Brain microvascular endothelial cell (primary cell): ENCODE data around the gene TMEM131L.

Experiments
- DNase-seq: peaks from one replicate; pipeline ENCODE4 v3.0.0-alpha.2; 2020
- H3K27ac ChIP-seq: fragments of 250-450 bp; sonication (Bioruptor Pico); 2 replicates; pipeline ENCODE4 v1.5.1; 2020; ENCODE audit warnings: mild to moderate bottlenecking, moderate library complexity
- H3K27me3 ChIP-seq: fragments of 250-450 bp; sonication (Bioruptor Pico); replicated peaks from 2 replicates; pipeline ENCODE4 v1.5.1; 2020; ENCODE audit warnings: mild to moderate bottlenecking
- H3K36me3 ChIP-seq: fragments of 250-450 bp; sonication (Bioruptor Pico); replicated peaks from 2 replicates; pipeline ENCODE4 v1.5.1; 2020; ENCODE audit warnings: mild to moderate bottlenecking
- H3K4me3 ChIP-seq: 2 replicates; pipeline ENCODE4 v1.5.1; 2011; ENCODE audit warnings: low read depth, mild to moderate bottlenecking, control low read depth, low read length, moderate library complexity
- in situ Hi-C: cut with HindIII; loops from 2 replicates; pipeline ENCODE4 v1.10.0; 2017; ENCODE audit warnings: low sequenced_read_pairs, low pct_ligation_motif_present
- TF ChIP-seq, protein P1 (sequence below): IDR thresholded peaks from 2 replicates; pipeline ENCODE4 v1.5.1; 2011; ENCODE audit warnings: low read depth, mild to moderate bottlenecking, moderate library complexity, low read length, control low read depth, inconsistent platforms; ENCODE audit errors: missing control alignments

TMEM131L gene

DNA sequence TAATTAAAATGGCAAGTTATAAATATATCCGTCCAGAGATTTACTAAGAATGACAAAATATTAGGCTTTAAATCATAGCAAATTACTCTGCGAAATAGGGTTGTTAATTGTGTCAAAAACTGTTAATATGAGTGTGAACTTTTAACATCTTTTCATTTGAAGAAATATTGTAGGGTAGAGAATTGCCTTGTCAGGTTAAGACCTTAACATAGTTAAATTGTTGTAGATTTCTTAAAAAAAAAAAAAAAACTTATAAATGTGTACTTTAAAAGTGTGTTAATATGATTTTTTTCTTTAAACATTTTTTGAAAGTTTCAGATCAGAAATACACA lies 110.2 kb downstream of the TMEM131L start:
- Histone ChIP-seq H3K4me3 (no peak overlapping the region), H3K27ac (no peak overlapping the region), H3K27me3 (no peaks in the 10 kb centered on the region), H3K36me3 (no peaks in the 10 kb centered on the region)
- TF ChIP-seq, protein P1, sequence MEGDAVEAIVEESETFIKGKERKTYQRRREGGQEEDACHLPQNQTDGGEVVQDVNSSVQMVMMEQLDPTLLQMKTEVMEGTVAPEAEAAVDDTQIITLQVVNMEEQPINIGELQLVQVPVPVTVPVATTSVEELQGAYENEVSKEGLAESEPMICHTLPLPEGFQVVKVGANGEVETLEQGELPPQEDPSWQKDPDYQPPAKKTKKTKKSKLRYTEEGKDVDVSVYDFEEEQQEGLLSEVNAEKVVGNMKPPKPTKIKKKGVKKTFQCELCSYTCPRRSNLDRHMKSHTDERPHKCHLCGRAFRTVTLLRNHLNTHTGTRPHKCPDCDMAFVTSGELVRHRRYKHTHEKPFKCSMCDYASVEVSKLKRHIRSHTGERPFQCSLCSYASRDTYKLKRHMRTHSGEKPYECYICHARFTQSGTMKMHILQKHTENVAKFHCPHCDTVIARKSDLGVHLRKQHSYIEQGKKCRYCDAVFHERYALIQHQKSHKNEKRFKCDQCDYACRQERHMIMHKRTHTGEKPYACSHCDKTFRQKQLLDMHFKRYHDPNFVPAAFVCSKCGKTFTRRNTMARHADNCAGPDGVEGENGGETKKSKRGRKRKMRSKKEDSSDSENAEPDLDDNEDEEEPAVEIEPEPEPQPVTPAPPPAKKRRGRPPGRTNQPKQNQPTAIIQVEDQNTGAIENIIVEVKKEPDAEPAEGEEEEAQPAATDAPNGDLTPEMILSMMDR: no peak
- no peak for DNase-seq
- in situ Hi-C loops: no loop called here

DNA sequence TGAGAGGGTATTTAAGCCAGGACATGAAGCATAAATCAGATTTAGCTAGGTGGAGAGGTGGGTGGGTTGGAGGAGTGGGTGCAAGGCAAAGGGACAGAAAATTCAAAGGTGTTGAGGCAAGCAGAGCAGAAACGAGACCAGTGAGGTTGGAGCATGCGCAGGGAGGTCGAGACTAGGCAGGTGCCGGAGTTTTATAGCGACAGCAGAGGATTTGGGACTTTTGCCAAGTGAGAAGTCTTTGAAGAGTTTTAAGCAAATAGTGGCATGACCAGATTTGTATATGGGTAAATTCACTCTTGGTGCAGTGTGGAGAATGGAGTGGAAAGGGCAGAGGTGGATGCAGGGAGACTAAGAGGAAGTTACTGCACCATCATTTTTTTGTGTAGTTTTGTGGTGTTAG lies 110.9 kb downstream of the TMEM131L start:
- no peaks in the 10 kb centered on the region for H3K27me3 ChIP-seq
- in situ Hi-C loops: no loop called here
- no peak overlapping the region for H3K4me3 ChIP-seq
- DNase-seq: no peak
- no peaks in the 10 kb centered on the region for H3K36me3 ChIP-seq
- no peak overlapping the region for H3K27ac ChIP-seq
- TF ChIP-seq, protein P1: no peak

DNA sequence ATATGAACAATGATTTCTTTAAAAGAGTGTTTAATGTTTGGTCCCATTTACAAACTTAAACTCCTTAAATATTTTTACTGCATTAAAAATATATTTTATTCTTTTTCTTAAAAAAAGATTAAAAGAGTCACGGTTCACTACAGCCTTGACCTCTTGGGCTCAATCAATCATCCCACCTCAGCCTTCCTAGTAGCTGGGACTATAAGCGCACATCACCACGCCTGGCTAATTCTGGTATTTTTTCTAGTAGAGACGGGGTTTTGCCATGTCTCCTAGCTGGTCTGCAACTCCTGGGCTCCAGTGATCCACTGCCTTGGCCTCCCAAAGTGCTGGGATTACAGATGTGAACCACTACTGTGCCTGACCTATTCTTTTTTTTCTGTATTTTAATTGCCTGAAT lies 113.2 kb downstream of the TMEM131L start:
- no peak for DNase-seq
- in situ Hi-C loops: no loop called here
- TF ChIP-seq, protein P1: no peak
- H3K36me3 ChIP-seq: peaks cover 4% of the 10 kb centered on the region
- H3K27ac ChIP-seq: no peak overlapping the region
- no peaks in the 10 kb centered on the region for H3K27me3 ChIP-seq
- no peak overlapping the region for H3K4me3 ChIP-seq

DNA sequence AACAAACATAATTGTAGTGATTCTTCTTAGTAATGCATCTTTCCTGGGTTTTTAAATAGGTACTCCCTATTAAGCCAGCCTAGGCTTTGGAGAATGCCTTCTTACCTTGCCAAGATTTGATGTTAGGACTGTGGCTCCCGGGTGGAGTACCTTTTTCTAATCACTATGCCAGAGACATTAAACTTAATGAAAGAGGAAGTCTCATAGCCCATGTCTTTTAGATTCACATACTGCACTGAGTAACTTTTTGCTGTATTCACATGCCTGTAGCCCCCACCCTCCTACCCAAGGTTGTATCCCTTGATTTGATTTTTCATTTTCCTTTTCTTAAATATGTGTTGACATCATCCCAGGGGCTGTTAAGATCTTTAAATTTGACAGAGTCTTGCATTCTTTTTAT lies 113.7 kb downstream of the TMEM131L start:
- peaks cover 4% of the 10 kb centered on the region for H3K36me3 ChIP-seq
- H3K27me3 ChIP-seq: no peaks in the 10 kb centered on the region
- no peak overlapping the region for H3K4me3 ChIP-seq
- TF ChIP-seq, protein P1: no peak
- DNase-seq: no peak
- no peak overlapping the region for H3K27ac ChIP-seq
- in situ Hi-C loops: no loop called here

DNA sequence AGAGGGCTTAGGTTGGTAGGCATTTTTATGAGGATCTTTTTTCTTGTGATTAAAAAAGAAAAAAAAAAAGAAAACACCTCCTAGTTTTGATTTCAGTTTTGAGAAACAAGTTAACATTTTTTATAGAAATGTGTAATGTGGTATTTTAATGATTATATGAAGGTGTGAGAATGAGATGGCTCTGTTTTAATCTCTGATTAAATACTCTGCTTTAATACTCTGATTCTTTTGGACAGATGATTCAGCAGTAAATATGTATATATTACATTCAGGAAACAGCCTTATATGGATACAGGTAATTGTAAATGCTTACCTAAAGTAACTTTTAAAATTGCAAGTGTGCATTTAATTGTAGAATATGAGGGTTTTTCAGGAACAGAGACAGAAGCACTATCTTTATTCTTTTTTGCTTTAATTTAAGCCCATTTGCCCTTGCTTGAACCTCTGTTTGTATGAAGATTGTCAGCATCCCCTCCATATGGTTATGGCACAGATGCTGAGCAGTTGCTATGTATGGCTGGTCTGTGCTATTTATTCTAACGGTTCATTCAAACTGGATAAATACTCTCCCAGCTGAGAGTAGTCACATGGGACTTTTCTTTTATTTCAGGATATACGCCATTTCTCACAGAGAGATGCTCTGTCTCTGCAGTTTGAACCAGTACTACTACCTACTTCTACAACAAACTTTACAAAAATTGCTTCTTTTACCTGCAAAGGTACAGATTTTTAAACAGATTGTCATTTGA lies 117.0 kb downstream of the TMEM131L start:
- no peak overlapping the region for H3K4me3 ChIP-seq
- in situ Hi-C loops: no loop called here
- TF ChIP-seq, protein P1: no peak
- H3K27ac ChIP-seq: no peak overlapping the region
- H3K36me3 ChIP-seq: peaks cover 4% of the 10 kb centered on the region
- H3K27me3 ChIP-seq: no peaks in the 10 kb centered on the region
- DNase-seq: no peak

DNA sequence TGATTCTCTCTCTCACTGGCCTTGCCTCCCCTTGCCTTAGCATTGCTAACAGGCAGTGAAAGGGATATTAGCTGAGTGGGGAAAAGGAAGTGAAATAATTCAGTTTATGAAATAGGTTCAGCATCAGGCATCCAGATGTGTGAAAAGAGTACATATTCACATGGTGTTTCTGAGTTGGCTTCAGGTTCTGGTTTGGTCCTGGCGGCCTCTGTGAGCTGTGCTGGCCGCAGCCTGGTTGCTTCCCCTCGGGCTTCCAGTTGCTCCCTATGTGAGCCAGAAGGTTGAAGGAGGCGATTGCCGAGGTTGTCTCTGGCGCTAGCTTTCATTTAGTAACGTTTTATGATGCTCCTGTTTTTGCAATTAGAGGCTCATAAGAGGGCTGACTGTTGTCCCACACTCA lies 118.9 kb downstream of the TMEM131L start:
- in situ Hi-C loops: no loop called here
- Histone ChIP-seq H3K4me3 (no peak overlapping the region), H3K36me3 (peaks cover 4% of the 10 kb centered on the region), H3K27ac (no peak overlapping the region), H3K27me3 (no peaks in the 10 kb centered on the region)
- no peak for DNase-seq
- TF ChIP-seq, protein P1: no peak
